22Rv1 (cell line): ENCODE data around the gene OR56B1.

Experiments used
- ZFX ChIP-seq: fragments of 450-650 bp; IDR thresholded peaks from 2 replicates; pipeline ENCODE4 v1.6.1; 2017; ENCODE audit warnings: antibody characterized with exemption, borderline replicate concordance
- TF ChIP-seq, protein P1 (sequence below): fragments of 450-650 bp; IDR thresholded peaks from 2 replicates; pipeline ENCODE4 v1.5.1; 2017; ENCODE audit warnings: mild to moderate bottlenecking

DNA sequence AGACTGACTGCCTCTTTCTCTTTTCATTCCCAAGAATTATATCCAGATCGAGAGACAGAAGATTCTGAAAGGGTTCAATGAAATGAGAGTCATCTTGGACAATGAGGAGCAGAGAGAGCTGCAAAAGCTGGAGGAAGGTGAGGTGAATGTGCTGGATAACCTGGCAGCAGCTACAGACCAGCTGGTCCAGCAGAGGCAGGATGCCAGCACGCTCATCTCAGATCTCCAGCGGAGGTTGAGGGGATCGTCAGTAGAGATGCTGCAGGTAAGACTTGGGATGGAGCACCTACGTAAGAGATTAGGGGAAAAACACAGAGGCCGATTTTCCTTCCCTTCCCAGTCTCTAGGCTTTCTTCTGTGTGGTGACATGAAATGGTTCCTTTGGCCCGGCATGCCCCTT is 38.0 kb upstream of the OR56B1 start:
- TF ChIP-seq, protein P1, sequence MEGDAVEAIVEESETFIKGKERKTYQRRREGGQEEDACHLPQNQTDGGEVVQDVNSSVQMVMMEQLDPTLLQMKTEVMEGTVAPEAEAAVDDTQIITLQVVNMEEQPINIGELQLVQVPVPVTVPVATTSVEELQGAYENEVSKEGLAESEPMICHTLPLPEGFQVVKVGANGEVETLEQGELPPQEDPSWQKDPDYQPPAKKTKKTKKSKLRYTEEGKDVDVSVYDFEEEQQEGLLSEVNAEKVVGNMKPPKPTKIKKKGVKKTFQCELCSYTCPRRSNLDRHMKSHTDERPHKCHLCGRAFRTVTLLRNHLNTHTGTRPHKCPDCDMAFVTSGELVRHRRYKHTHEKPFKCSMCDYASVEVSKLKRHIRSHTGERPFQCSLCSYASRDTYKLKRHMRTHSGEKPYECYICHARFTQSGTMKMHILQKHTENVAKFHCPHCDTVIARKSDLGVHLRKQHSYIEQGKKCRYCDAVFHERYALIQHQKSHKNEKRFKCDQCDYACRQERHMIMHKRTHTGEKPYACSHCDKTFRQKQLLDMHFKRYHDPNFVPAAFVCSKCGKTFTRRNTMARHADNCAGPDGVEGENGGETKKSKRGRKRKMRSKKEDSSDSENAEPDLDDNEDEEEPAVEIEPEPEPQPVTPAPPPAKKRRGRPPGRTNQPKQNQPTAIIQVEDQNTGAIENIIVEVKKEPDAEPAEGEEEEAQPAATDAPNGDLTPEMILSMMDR: no peak
- no peak for TF ChIP-seq ZFX
